ENCODE measurements around the gene AGPAT1.

AGPAT1 gene

GRCh38 chr6:32168807-32169591, 6.9 kb downstream of the AGPAT1 start:
- DNase-seq (ENCODE audit: low spot score) = no peak

DNA sequence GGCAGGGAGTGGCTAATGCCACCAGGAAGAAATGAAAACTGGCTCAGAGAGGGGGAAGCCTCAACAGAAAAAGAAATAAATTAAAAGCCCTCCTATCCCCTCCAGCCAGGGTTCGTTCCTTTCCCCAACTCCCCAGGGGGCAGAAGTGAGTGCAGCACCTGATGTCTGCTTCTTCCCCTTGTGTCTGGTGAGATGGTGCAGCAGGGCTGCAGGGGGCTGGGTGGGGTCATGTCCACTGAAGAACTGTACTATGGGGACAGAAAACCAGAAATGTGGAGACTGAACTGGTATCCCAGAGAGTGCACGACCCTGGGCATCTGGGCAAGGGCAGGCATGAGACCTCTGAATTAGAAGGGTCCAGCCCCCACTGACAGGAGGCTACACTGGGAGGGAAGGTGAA, 7.5 kb downstream of the AGPAT1 start:
- DNase-seq (ENCODE audit: low spot score) = no peak

GRCh38 chr6:32167761-32168262, 8.1 kb downstream of the AGPAT1 start:
- no peak for DNase-seq (ENCODE audit: low spot score)

GRCh38 chr6:32167154-32167760, 8.6 kb downstream of the AGPAT1 start:
- no peak for DNase-seq (ENCODE audit: low spot score)

DNA sequence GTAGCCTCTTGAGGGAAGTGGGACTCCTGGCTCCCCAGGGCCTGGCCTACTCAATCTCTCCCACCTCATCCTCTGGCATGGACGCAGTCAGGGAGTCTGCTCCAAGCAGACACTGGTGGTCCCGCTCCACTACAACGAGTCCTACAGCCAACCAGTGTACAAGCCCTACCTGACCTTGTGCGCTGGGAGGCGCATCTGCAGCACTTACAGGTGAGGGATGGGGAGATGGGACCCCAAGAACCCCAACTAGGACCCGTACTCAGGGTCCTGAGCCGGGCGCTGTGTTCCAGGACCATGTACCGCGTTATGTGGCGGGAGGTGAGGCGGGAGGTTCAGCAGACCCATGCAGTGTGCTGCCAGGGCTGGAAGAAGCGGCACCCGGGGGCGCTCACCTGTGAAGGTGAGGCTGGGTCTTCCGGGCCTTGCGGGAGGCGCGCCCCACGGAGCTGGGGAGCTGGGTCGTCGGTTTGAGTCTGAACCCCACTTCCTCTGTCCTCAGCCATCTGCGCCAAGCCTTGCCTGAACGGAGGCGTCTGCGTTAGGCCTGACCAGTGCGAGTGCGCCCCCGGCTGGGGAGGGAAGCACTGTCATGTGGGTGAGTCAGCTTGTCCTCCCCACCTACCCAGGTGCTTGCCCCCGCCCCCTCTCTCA, 9.3 kb downstream of the AGPAT1 start:
- DNase-seq (ENCODE audit: low spot score) = no peak

DNA sequence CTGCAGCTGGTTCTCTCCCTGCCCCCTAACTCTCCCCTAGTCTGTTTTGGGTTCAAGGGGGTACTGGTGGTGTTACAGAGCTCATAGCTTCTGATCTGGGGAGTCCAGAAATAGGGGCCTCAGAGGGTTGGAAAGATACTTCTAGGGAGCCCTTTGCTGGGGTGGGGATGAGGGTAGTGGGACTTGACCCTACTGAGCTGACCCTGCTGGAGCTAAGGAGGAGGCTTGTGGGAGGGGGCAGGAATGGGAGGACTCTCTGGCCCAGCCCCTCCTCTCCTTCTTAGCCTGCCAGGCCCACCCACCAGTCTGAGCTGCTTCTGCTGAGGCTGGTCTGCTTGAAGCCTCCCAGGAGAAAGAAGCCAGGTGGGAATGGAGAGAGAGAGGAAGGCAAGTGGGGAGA, 11.6 kb downstream of the AGPAT1 start, which contains the start of gene EGFL8:
TSS of gene EGFL8 (plus strand) at position 301 of the 400 bp plus-strand sequence. CDS start 1,571 bp downstream, outside the sequence.
- DNase-seq (ENCODE audit: low spot score) = no peak

- no peak for DNase-seq (ENCODE audit: low spot score)
These were observed 12.2 kb downstream of the AGPAT1 start for GRCh38 chr6:32163559-32164258.

DNA sequence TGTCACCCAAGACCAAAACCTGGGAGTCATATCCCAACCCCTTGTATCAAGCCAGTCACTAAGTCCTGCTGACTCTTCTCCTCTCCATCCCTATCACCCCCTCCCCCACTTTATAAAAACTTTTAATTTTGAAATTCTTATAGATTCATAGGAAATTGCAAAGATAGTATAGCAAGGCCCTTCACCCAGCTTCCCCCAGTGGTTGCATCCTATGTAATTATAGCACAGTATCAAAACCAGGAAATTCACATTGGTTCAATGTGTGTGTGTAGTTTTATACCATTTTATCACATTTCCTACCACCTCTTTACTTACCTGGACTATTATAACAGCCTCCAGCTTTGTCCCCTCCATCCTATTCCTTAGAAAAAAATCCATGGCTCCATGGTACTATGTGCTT, 17.8 kb downstream of the AGPAT1 start:
- no peak for DNase-seq (ENCODE audit: low spot score)

DNA sequence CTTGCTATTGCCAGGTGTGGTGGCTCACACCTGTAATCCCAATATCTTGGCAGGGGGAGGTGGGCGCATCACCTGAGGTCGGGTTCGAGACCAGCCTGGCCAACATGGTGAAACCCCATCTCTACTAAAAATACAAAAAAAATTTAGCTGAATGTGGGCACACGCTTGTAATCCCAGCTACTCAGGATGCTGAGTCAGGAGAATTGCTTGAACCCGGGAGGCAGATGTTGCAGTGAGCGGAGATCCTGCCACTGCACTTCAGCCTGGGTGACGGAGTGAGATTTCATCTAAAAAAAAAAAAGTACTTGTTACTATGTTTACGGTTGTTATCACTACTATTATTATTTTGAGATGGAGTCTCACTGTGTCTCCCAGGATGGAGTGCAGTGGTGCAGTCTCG, 19.0 kb downstream of the AGPAT1 start:
- DNase-seq (ENCODE audit: low spot score) = no peak

GRCh38 chr6:32154514-32155161, 21.2 kb downstream of the AGPAT1 start:
- DNase-seq (ENCODE audit: low spot score) = peak; percentile 73

GRCh38 chr6:32153564-32154513, 22.0 kb downstream of the AGPAT1 start, which contains the start of gene PPT2:
Gene PPT2, plus strand, starts transcription at chr6:32154141. Its CDS starts 454 bp downstream, at chr6:32154595.
- DNase-seq (ENCODE audit: low spot score) = peak; percentile 63

DNA sequence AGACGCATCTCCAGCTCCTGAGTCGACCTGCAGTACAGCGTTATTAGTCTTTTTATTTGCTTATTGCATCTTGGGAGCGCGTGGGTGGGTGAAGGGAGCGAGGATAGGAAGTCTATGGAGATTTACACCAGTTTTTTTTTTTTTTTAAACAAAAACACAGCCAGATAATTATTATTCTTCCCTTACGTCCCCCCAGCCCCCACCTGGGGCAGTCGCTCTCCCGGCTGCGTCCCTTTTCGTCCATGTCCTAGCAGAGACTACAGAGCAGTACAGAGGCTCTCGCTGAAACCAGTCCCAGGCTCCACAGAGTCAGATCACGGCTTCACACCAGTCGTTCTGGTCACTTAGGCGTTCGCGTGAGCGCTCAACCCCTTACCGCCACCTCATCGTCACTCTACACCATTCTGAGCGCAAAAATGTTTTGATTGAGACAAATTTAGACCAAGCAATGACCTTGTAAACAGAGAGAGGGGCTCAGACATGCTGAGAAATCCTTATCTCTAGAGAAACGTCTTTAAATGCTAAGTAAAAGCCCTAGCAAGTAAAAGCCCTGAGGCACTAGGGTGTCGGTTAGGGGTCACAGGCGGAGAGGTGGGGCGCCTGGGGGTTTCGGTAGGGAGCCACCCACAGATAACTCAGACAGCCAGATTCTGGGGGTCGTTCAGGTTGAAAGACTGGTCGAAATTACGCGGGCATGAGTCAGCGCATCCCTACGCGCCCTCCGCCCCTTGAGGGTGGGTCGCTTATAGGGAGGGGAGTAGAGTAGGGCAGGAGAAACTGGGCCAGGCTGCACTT, 22.9 kb downstream of the AGPAT1 start:
- no peak for DNase-seq (ENCODE audit: low spot score)

- DNase-seq (ENCODE audit: low spot score) = no peak
These were observed 23.8 kb downstream of the AGPAT1 start, which contains the start of gene PRRT1 for GRCh38 chr6:32151863-32152768. Gene PRRT1, minus strand, starts transcription at chr6:32151939. Its CDS starts 112 bp downstream, at chr6:32151827.

DNA sequence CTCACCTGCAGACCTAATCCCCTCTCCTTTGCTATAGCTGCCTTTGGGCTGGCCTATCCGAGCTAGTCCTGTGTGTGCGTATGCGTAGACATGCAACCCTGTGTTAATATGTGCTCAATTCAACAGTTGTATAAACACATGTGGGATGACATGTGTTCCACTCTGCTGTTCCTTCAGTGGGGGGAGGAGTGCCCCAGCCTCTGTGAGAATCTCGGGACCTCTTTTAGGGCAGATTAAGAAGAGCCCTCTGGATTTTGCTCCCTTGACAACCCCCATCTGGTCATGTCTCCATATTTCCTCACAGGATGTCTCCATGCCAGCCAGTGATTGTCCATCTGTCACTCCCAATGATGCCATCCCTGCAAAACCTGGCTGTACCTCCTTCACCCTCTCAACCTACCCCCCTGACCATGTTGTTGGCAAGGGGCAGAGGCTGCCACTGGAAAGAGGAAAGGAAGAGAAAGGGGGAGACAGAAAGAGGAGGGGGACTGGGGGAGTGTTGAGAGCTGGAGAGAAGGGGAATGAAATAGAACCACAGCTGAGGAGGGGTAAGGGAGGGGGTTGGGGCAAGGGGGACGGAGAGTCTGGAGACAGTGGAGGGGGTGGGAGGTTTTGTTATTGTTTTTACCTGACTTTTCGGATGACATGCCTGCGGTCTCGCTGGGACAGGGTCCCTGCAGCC, 24.6 kb downstream of the AGPAT1 start:
- no peak for DNase-seq (ENCODE audit: low spot score)

- DNase-seq (ENCODE audit: low spot score) = no peak
These were observed 25.7 kb downstream of the AGPAT1 start for GRCh38 chr6:32149932-32150870.

DNA sequence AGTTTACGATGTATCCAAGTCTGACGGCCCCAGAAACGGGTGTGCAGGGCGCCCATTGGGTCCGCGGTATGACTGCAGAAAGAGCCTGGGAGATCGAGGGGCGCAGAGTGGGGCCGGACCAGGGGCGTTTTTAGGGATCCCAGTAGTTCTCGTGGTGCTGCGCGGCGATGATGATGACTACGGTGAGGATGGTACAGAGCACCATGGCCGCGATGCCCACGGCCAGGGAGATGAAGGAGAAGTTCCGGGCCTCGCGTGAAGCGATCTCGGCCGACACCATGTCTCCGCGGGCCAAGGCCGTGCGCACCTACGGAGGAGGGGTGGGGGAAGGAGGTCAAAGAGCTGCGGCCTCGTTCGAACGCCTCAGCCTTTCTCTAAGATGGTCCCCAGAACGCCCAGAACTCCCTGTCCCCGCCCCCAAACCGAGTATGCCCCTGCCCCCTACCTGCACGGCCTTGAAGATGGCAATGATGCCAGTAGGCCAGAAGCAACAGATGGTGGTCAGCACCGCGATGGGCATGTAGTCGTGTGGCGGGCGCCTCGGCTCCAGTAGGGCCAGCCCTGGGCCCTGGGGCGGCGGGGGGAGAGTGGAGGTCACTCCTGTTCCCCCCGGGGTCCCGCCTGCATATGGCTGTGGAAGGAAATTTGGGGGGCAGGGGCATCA, 26.7 kb downstream of the AGPAT1 start:
- no peak for DNase-seq (ENCODE audit: low spot score)
